ENCODE results near the gene TSC2.

TSC2 gene

GRCh38 chr16:2024032-2024420, 23.8 kb upstream of the TSC2 start:
- peak overlapping the region; percentile 32 for H3K4me3 ChIP-seq (ENCODE audit: insufficient read depth, low read depth, low read length)
- WGBS, 2 experiments: 92 to 95% methylated on average over 12 of the region's 12 CpGs
- H3K9me3 ChIP-seq (ENCODE audit: control insufficient read depth, low read length): no peaks in the 10 kb centered on the region
- no peaks in the 10 kb centered on the region for H3K36me3 ChIP-seq (ENCODE audit: control insufficient read depth, insufficient read depth, low read length)
- H3K4me1 ChIP-seq (ENCODE audit: control insufficient read depth, insufficient read depth, low read length): no peaks in the 10 kb centered on the region
- H3K27me3 ChIP-seq (ENCODE audit: control insufficient read depth, insufficient read depth, low read length, poor library complexity, severe bottlenecking): peaks cover 90% of the 10 kb centered on the region
- H3K27ac ChIP-seq (ENCODE audit: insufficient read depth, low read depth, low read length, poor library complexity, severe bottlenecking): no peak overlapping the region

- Histone ChIP-seq H3K9me3 (ENCODE audit: control insufficient read depth, low read length) (no peaks in the 10 kb centered on the region), H3K36me3 (ENCODE audit: control insufficient read depth, insufficient read depth, low read length) (no peaks in the 10 kb centered on the region), H3K27me3 (ENCODE audit: control insufficient read depth, insufficient read depth, low read length, poor library complexity, severe bottlenecking) (peaks cover 78% of the 10 kb centered on the region), H3K27ac (ENCODE audit: insufficient read depth, low read depth, low read length, poor library complexity, severe bottlenecking) (no peak overlapping the region), H3K4me3 (ENCODE audit: insufficient read depth, low read depth, low read length) (no peak overlapping the region), H3K4me1 (ENCODE audit: control insufficient read depth, insufficient read depth, low read length) (no peaks in the 10 kb centered on the region)
- WGBS, 2 experiments: 90 to 91% methylated on average over 14 of the region's 14 CpGs
Observed at GRCh38 chr16:2025251-2025650, 22.5 kb upstream of the TSC2 start.

DNA sequence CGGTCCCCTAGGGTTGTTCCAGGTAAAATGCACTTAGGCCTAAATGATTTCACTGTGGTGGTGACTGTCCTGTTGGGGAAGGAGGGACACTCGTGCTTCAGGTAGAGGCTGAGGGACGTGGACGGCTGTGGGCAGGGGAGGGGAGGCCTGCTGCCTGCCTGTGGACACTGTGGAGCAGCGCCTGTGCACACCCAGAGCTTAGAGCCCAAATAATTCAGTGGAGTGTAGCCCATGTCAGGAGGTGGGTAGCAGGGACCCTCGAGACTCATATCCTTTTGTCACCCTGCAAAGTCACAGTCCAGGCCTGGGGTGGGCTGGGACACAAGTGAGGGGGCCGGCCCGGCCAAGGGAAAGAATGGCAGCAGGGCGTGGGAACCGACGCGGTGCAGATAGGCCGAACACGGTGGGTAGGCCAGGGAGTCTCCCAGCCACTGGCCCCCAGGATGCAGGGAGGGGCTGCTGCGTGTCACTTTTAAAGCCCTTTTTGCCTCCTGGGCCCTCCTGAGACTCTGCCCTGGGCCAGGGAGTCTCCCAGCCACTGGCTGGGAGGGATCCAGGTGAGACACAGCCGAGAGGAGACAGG, 21.8 kb upstream of the TSC2 start:
- Histone ChIP-seq H3K9me3 (ENCODE audit: control insufficient read depth, low read length) (no peaks in the 10 kb centered on the region), H3K27me3 (ENCODE audit: control insufficient read depth, insufficient read depth, low read length, poor library complexity, severe bottlenecking) (peaks cover 71% of the 10 kb centered on the region), H3K27ac (ENCODE audit: insufficient read depth, low read depth, low read length, poor library complexity, severe bottlenecking) (no peak overlapping the region), H3K36me3 (ENCODE audit: control insufficient read depth, insufficient read depth, low read length) (no peaks in the 10 kb centered on the region), H3K4me3 (ENCODE audit: insufficient read depth, low read depth, low read length) (no peak overlapping the region), H3K4me1 (ENCODE audit: control insufficient read depth, insufficient read depth, low read length) (no peaks in the 10 kb centered on the region)
- WGBS, 2 experiments: 87 to 89% methylated on average over 16 of the region's 16 CpGs

- peaks cover 65% of the 10 kb centered on the region for H3K27me3 ChIP-seq (ENCODE audit: control insufficient read depth, insufficient read depth, low read length, poor library complexity, severe bottlenecking)
- H3K9me3 ChIP-seq (ENCODE audit: control insufficient read depth, low read length): no peaks in the 10 kb centered on the region
- H3K27ac ChIP-seq (ENCODE audit: insufficient read depth, low read depth, low read length, poor library complexity, severe bottlenecking): no peak within 1 kb of the TSS
- H3K36me3 ChIP-seq (ENCODE audit: control insufficient read depth, insufficient read depth, low read length): no peaks in the 10 kb centered on the region
- H3K4me1 ChIP-seq (ENCODE audit: control insufficient read depth, insufficient read depth, low read length): no peaks in the 10 kb centered on the region
- 11 to 12% methylated on average over 59 of the region's 59 CpGs for WGBS, 2 experiments
- peak within 1 kb of the TSS; percentile 40 for H3K4me3 ChIP-seq (ENCODE audit: insufficient read depth, low read depth, low read length)
Observed at GRCh38 chr16:2026461-2027023, 21.2 kb upstream of the TSC2 start, which contains the start of gene NHERF2. NHERF2 (plus strand) TSS chr16:2026902; CDS start chr16:2027006, 104 bp downstream.

DNA sequence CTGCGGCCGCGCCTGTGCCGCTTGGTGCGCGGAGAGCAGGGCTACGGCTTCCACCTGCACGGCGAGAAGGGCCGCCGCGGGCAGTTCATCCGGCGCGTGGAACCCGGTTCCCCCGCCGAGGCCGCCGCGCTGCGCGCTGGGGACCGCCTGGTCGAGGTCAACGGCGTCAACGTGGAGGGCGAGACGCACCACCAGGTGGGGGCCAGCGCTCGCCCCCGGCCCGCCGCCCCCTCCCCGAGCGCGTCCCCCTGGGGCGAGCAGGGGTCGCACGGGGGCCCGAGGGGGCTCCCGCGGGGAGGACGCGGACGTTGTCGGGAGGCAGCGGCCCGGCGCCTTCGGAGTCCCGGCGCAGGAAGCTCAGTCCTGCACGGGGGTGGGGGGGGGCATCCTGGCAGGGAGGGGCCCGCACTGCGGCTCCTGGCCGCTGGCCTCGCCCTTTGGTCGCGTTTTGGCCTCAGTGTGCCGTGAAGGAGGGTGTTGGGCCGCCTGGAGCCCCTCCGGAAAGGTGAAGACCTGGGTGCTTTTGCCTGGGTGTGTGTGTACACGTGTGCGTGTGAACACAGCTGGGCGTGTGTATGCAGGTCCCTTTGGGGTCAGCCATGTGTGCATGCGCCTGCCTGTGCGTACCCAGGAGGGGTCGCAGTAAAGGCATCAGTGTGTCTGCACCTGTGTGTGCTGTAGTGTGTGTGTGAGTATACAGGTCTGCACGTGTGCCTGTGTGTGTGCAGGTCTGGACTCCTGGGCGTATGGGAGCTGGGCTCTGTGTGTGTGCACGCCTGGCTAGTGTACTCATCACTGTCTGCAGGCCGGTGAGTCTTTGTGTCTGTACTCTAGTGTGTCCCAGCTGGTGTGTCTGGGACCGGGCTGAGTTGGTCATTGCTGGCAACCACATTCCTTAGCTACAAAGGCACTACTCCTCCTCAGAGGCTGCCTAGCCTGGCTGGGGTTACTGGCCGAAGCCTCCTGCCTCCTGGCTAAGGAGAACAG, 20.5 kb upstream of the TSC2 start:
- Histone ChIP-seq H3K27ac (ENCODE audit: insufficient read depth, low read depth, low read length, poor library complexity, severe bottlenecking) (no peak overlapping the region), H3K4me3 (ENCODE audit: insufficient read depth, low read depth, low read length) (peak overlapping the region; percentile 40), H3K9me3 (ENCODE audit: control insufficient read depth, low read length) (no peaks in the 10 kb centered on the region), H3K27me3 (ENCODE audit: control insufficient read depth, insufficient read depth, low read length, poor library complexity, severe bottlenecking) (peaks cover 57% of the 10 kb centered on the region), H3K4me1 (ENCODE audit: control insufficient read depth, insufficient read depth, low read length) (no peaks in the 10 kb centered on the region), H3K36me3 (ENCODE audit: control insufficient read depth, insufficient read depth, low read length) (no peaks in the 10 kb centered on the region)
- 13 to 14% methylated on average over 76 of the region's 76 CpGs for WGBS, 2 experiments

GRCh38 chr16:2028146-2028545, 19.6 kb upstream of the TSC2 start:
- Histone ChIP-seq H3K9me3 (ENCODE audit: control insufficient read depth, low read length) (no peaks in the 10 kb centered on the region), H3K4me1 (ENCODE audit: control insufficient read depth, insufficient read depth, low read length) (peaks cover under 1% of the 10 kb centered on the region), H3K27me3 (ENCODE audit: control insufficient read depth, insufficient read depth, low read length, poor library complexity, severe bottlenecking) (peaks cover 53% of the 10 kb centered on the region), H3K36me3 (ENCODE audit: control insufficient read depth, insufficient read depth, low read length) (no peaks in the 10 kb centered on the region), H3K4me3 (ENCODE audit: insufficient read depth, low read depth, low read length) (no peak overlapping the region), H3K27ac (ENCODE audit: insufficient read depth, low read depth, low read length, poor library complexity, severe bottlenecking) (no peak overlapping the region)
- WGBS, 2 experiments: 93 to 96% methylated on average over 3 of the region's 3 CpGs

GRCh38 chr16:2028620-2029220, 19.1 kb upstream of the TSC2 start:
- Histone ChIP-seq H3K27me3 (ENCODE audit: control insufficient read depth, insufficient read depth, low read length, poor library complexity, severe bottlenecking) (peaks cover 49% of the 10 kb centered on the region), H3K36me3 (ENCODE audit: control insufficient read depth, insufficient read depth, low read length) (no peaks in the 10 kb centered on the region), H3K27ac (ENCODE audit: insufficient read depth, low read depth, low read length, poor library complexity, severe bottlenecking) (no peak overlapping the region), H3K9me3 (ENCODE audit: control insufficient read depth, low read length) (no peaks in the 10 kb centered on the region), H3K4me3 (ENCODE audit: insufficient read depth, low read depth, low read length) (no peak overlapping the region), H3K4me1 (ENCODE audit: control insufficient read depth, insufficient read depth, low read length) (peaks cover 7% of the 10 kb centered on the region)
- WGBS, 2 experiments: 93 to 94% methylated on average over 18 of the region's 18 CpGs

DNA sequence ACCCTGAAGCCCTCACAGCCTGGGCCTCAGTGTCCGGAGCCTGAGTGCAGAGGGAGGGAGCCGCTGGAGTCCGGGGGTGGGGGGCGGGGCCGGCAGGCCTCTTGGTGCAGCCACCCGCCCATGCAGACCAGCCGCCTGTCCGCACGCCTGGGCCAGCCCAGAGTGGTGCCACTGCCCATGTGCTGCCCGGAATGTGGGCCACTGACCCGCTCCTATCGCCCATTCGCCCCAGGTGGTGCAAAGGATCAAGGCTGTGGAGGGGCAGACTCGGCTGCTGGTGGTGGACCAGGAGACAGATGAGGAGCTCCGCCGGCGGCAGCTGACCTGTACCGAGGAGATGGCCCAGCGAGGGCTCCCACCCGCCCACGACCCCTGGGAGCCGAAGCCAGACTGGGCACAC, 18.4 kb upstream of the TSC2 start:
- H3K4me3 ChIP-seq (ENCODE audit: insufficient read depth, low read depth, low read length): no peak overlapping the region
- peaks cover 11% of the 10 kb centered on the region for H3K4me1 ChIP-seq (ENCODE audit: control insufficient read depth, insufficient read depth, low read length)
- no peaks in the 10 kb centered on the region for H3K9me3 ChIP-seq (ENCODE audit: control insufficient read depth, low read length)
- H3K27me3 ChIP-seq (ENCODE audit: control insufficient read depth, insufficient read depth, low read length, poor library complexity, severe bottlenecking): peaks cover 42% of the 10 kb centered on the region
- 92 to 93% methylated on average over 22 of the region's 22 CpGs for WGBS, 2 experiments
- no peaks in the 10 kb centered on the region for H3K36me3 ChIP-seq (ENCODE audit: control insufficient read depth, insufficient read depth, low read length)
- no peak overlapping the region for H3K27ac ChIP-seq (ENCODE audit: insufficient read depth, low read depth, low read length, poor library complexity, severe bottlenecking)

- WGBS, 2 experiments: 86 to 88% methylated on average over 11 of the region's 11 CpGs
- peaks cover 12% of the 10 kb centered on the region for H3K4me1 ChIP-seq (ENCODE audit: control insufficient read depth, insufficient read depth, low read length)
- H3K9me3 ChIP-seq (ENCODE audit: control insufficient read depth, low read length): no peaks in the 10 kb centered on the region
- H3K27me3 ChIP-seq (ENCODE audit: control insufficient read depth, insufficient read depth, low read length, poor library complexity, severe bottlenecking): peaks cover 37% of the 10 kb centered on the region
- no peaks in the 10 kb centered on the region for H3K36me3 ChIP-seq (ENCODE audit: control insufficient read depth, insufficient read depth, low read length)
- no peak overlapping the region for H3K4me3 ChIP-seq (ENCODE audit: insufficient read depth, low read depth, low read length)
- H3K27ac ChIP-seq (ENCODE audit: insufficient read depth, low read depth, low read length, poor library complexity, severe bottlenecking): no peak overlapping the region
Observed at GRCh38 chr16:2030036-2030435, 17.7 kb upstream of the TSC2 start.

All from ectodermal cell (in vitro differentiated cells).